Common myeloid progenitor, CD34-positive (primary cell): ENCODE results near the gene MYL3.

Experiments
- CTCF ChIA-PET: fragments of 350-600 bp; sonication (Branson Sonifier 250); formaldehyde crosslinking; loops from one replicate; lab custom pipeline; 2021; ENCODE audit warnings: antibody characterized with exemption; lab: Charles Lee
- POLR2A ChIA-PET: fragments of 350-600 bp; sonication (Branson Sonifier 250); formaldehyde crosslinking; loops from one replicate; lab custom pipeline; 2021; ENCODE audit warnings: antibody characterized with exemption; lab: Charles Lee
- DNase-seq, 3 donors: peaks; one replicate each; pipeline versions ENCODE4 v3.0.0 to v3.0.0-alpha.2; 2013
- H3K27ac ChIP-seq, 2 experiments: 1 replicate in 1 of 2; 2 replicates in 1 of 2; pipeline ENCODE4 v1.7.0; 2013; ENCODE audit warnings: inconsistent platforms in 2 of 2, low read length in 2 of 2, mild to moderate bottlenecking in 2 of 2, low read depth in 1 of 2, moderate library complexity in 1 of 2; ENCODE audit not compliant: severe bottlenecking in 2 of 2, insufficient read depth in 1 of 2, poor library complexity in 1 of 2
- H3K27me3 ChIP-seq, 5 experiments: replicated peaks in 2 of 5; 1 replicate in 3 of 5; 2 replicates in 2 of 5; pipeline versions ENCODE4 v1.6.1 to v1.7.0; 2013; ENCODE audit warnings: low read length in 4 of 5, mild to moderate bottlenecking in 2 of 5, moderate library complexity in 2 of 5, inconsistent platforms in 1 of 5; ENCODE audit not compliant: insufficient read depth in 5 of 5, control insufficient read depth in 4 of 5
- H3K36me3 ChIP-seq, 4 experiments: 1 replicate in 2 of 4; 2 replicates in 2 of 4; pipeline versions ENCODE4 v1.6.1 to v1.7.0; 2013; ENCODE audit warnings: low read length in 3 of 4, control low read depth in 1 of 4, mild to moderate bottlenecking in 1 of 4; ENCODE audit not compliant: control insufficient read depth in 4 of 4, insufficient read depth in 4 of 4
- H3K4me1 ChIP-seq, 4 experiments: 1 replicate in 3 of 4; 2 replicates in 1 of 4; pipeline versions ENCODE4 v1.6.1 to v1.7.1; 2013; ENCODE audit warnings: low read length in 3 of 4, mild to moderate bottlenecking in 3 of 4, control low read depth in 1 of 4, inconsistent platforms in 1 of 4, moderate library complexity in 1 of 4; ENCODE audit not compliant: control insufficient read depth in 4 of 4, insufficient read depth in 4 of 4; ENCODE audit errors: control extremely low read depth in 1 of 4
- H3K4me3 ChIP-seq, 7 experiments: 1 replicate in 4 of 7; 2 replicates in 3 of 7; pipeline versions ENCODE4 v1.5.1 to v1.7.0; 2013; ENCODE audit warnings: mild to moderate bottlenecking in 7 of 7, low read length in 6 of 7, moderate library complexity in 6 of 7, inconsistent platforms in 2 of 7, low read depth in 2 of 7, control low read depth in 1 of 7; ENCODE audit not compliant: insufficient read depth in 4 of 7, control insufficient read depth in 1 of 7; ENCODE audit errors: extremely low read depth in 1 of 7
- H3K9me3 ChIP-seq, 5 experiments: 1 replicate in 4 of 5; 2 replicates in 1 of 5; pipeline versions ENCODE4 v1.6.1 to v1.7.1; 2013; ENCODE audit warnings: low read length in 4 of 5, mild to moderate bottlenecking in 2 of 5, inconsistent platforms in 1 of 5, low read depth in 1 of 5, moderate library complexity in 1 of 5; ENCODE audit not compliant: control insufficient read depth in 4 of 5, insufficient read depth in 2 of 5; ENCODE audit errors: control extremely low read depth in 1 of 5
- WGBS: methylation state at CpG from one replicate; pipeline ENCODE4 v1.1.5; 2013; ENCODE audit not compliant: insufficient coverage; 5-methylcytosine and 5-hydroxymethylcytosine counted together

The MYL3 gene

DNA sequence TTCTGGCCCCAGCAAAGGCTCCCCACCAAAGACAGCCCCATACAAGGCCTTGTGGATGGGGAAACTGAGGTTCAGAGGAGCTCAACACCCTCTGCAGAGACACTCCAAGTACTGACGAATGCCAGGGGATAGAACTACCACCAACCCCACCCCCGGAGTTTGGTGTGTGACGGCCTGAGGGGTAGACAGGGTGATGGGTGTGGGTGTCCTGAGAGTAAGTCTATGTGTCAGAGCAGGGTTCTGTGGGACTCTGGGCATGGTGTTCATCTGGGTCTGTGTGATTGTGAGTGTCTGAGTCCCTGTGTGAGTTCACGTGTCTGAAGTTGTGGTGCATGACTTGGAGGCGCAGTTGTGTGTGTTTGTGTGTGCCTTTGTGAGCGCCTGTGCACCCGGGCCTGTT lies 21.7 kb upstream of the MYL3 start:
- Histone ChIP-seq H3K36me3 (no peaks in the 10 kb centered on the region), H3K27me3 (peaks cover 0 to 48% (median 16%) of the 10 kb centered on the region in 5 experiments), H3K4me1 (peaks cover 0 to 25% (median 20%) of the 10 kb centered on the region in 4 experiments), H3K9me3 (no peaks in the 10 kb centered on the region), H3K27ac (no peak overlapping the region), H3K4me3 (no peak overlapping the region)
- ChIA-PET POLR2A (no interaction called here), CTCF (interaction anchor here (1.1 to 4.7 kb wide), 3 partner anchors 10 to 35 kb away, joined by 3 to 29 read pairs (median 3); no protein-coding TSS in a partner anchor)
- WGBS = 100% methylated on average over 2 of the region's 7 CpGs
- no peak for DNase-seq

DNA sequence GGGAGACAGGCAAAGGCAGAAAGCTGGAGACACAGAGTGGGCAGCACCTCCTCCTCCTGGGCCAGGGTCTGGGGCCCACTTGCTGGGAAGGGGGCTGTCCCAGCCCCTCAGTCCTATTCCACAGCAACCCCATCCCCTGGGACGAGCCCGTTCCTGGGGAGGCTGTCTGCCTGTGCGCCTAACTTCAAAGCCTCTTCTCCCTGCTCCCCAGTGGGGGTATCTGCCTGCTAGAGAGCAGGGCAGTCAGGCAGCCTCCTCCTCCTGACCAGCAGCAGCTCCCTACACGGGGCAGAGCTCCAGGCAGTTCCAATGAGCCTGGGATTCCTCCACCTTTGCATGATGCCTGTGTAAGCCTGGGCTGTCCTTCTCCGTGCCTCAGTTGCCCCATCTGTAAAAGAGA lies 21.2 kb upstream of the MYL3 start:
- WGBS = 91% methylated on average over 5 of the region's 5 CpGs
- H3K27ac ChIP-seq = no peak overlapping the region
- H3K4me3 ChIP-seq = no peak overlapping the region
- H3K36me3 ChIP-seq = no peaks in the 10 kb centered on the region
- H3K4me1 ChIP-seq = peaks cover 0 to 20% (median 16%) of the 10 kb centered on the region in 4 experiments
- ChIA-PET CTCF (interaction anchor here (1.1 to 4.7 kb wide), 2 partner anchors 10 to 35 kb away, joined by 3 to 29 read pairs; no protein-coding TSS in a partner anchor), POLR2A (no interaction called here)
- peaks cover 0 to 48% (median 16%) of the 10 kb centered on the region in 5 experiments for H3K27me3 ChIP-seq
- no peak for DNase-seq
- no peaks in the 10 kb centered on the region for H3K9me3 ChIP-seq

DNA sequence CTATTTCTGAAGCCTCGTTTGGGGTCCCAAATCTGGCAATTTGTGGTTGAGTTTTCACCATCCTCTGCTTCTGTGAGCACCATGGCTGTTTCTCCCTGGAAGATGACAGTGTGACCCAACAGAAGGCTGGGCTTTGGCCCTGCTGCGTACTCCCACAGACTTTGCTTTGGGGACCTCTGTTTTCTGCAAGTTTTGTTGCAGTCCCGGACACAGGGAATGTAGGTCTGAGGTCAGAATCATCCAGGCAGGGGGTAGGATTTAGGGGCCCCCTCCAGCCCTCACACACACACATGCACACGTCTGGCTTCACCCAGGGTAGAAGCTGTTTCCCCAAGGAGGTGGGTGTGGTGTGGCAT lies 20.6 kb upstream of the MYL3 start:
- no peaks in the 10 kb centered on the region for H3K36me3 ChIP-seq
- peak overlapping the region in 2 of 7 experiments; percentile 15 to 52 for H3K4me3 ChIP-seq
- no peak for DNase-seq
- ChIA-PET POLR2A (no interaction called here), CTCF (interaction anchor here (1.1 to 4.7 kb wide), 2 partner anchors 11 to 34 kb away, joined by 3 to 29 read pairs; no protein-coding TSS in a partner anchor)
- no peak overlapping the region for H3K27ac ChIP-seq
- H3K4me1 ChIP-seq = peaks cover 0 to 20% (median 15%) of the 10 kb centered on the region in 4 experiments
- 67% methylated on average over 3 of the region's 4 CpGs for WGBS
- H3K27me3 ChIP-seq = peaks cover 0 to 48% (median 16%) of the 10 kb centered on the region in 5 experiments
- no peaks in the 10 kb centered on the region for H3K9me3 ChIP-seq

DNA sequence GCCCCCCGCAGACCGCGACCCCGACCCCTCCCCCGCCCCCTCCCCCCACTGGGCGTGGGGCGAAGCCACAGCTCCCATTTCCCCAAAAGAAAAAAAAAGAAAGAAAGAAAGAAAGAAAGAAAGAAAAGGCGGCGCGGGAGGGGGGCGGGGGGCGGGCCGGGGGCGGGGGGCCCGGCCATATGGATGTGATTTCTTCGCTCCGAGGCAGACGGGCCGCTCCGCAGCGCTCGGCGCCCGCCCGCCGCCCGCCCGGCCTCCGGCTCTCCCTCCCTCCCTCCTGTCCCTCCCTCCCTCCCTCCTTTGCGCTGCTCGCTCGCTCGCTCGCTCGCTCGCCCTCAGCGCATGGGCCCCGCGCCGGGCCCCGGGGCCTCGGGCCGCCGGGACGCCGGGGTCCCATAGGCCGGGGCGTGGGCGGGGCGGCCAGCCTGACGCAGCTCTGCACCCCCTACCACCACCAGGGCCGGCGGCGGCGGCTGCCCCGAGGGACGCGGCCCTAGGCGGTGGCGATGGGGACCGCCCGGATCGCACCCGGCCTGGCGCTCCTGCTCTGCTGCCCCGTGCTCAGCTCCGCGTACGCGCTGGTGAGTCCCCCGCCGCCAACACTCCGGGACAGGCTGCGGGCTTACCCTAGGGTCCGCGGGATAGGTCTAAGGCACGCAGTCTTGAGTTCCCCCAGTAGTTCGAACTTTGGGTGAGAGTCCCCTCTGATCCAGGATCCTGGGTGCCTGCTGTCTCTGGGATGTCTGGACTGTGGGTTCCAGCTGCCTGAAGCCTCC lies 20.0 kb upstream of the MYL3 start:
- no peaks in the 10 kb centered on the region for H3K36me3 ChIP-seq
- WGBS = 7% methylated on average over 42 of the region's 78 CpGs
- DNase-seq = peak in 2 of 3 donors; percentile 53 to 61
- H3K4me3 ChIP-seq = peak overlapping the region in 4 of 7 experiments; percentile 15 to 62 (median 48)
- peaks cover 0 to 20% (median 15%) of the 10 kb centered on the region in 4 experiments for H3K4me1 ChIP-seq
- ChIA-PET CTCF (interaction anchor here (1.0 to 4.7 kb wide), 2 partner anchors 11 to 17 kb away, joined by 3 to 29 read pairs; no protein-coding TSS in a partner anchor), POLR2A (no interaction called here)
- H3K27me3 ChIP-seq = peaks cover 0 to 48% (median 16%) of the 10 kb centered on the region in 5 experiments
- H3K27ac ChIP-seq = no peak overlapping the region
- no peaks in the 10 kb centered on the region for H3K9me3 ChIP-seq

DNA sequence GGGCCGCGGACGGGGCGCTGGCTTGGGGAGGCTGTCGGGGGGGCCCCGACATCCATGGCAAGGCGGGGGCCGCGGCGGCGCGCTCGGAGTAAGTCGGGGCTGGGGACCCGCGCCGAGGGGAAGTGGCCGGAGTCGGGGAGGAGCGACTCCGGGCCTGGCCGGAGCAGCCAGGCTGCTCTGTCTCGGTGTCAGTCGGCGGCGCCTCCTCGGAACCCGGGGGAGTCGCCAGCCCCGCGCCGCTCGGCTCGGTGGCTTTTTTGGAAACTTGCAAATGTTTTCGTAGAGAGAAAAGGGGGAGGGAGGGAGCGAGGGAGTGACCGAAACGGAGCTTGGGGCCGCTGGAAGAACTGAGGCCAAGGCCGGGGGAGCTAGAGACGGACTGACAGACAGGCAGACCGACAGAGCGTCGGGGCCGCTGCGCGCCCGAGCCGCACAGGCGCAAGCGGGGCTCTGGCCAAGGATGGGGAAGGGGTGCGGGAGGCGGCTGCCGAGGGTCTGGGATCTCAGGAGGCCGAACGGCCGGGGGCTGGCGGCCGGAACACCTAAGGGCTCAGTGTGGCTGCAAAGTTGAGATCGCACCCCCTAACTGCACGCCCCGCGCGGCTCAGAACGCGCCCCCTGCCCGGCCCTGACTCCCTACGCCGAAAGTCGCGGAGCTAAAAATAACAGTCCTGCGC lies 19.3 kb upstream of the MYL3 start:
- H3K4me1 ChIP-seq = peaks cover 0 to 20% (median 15%) of the 10 kb centered on the region in 4 experiments
- ChIA-PET POLR2A (no interaction called here), CTCF (interaction anchor here (1.0 to 4.7 kb wide), 2 partner anchors 12 to 16 kb away, joined by 3 to 29 read pairs; no protein-coding TSS in a partner anchor)

DNA sequence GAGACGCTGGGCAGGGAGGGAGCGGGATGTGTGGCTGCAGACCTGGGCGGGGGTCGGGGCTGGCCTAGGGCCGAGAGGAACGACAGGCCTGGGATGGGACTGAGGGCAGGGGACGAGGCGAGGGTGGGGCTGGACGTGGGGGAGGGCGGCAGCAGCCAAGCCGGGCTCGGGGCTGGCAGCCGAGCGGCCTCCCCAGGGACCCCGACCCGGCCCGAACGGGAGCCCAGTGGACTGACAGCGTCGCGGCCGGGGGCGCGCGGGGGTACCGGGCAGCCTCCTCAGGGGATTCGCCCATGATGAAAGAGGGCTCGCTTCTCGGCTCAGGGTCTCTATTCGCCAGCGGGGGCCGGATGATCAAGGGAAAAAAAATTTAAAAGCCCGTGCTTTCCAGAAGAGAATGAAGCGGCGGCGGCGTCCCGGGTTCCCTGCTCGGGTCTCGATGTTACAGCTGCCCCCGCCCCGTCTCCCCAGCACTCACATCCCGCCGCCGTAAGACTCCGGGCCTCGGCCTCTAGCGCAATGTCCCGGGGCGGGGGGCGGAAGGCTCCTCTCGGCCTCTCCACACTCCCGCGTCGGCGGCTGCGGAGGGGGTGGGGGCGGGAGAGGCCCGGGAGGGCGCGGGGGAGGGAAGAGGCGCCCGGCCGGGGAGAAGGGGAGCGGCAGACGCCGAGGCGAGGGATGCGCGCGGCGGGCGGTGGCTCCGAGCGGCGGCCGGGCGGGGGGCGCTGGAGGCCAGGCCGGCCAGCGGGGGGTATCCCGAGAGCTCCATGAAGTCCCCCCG lies 18.5 kb upstream of the MYL3 start:
- 3% methylated on average over 58 of the region's 83 CpGs for WGBS
- peak overlapping the region in 4 of 7 experiments; percentile 40 to 66 (median 62) for H3K4me3 ChIP-seq
- ChIA-PET CTCF (interaction anchor here (0.9 to 2.0 kb wide), 3 partner anchors 11 to 28 kb away, joined by 5 to 6 read pairs (median 6); no protein-coding TSS in a partner anchor), POLR2A (interaction anchor here (0.6 kb wide), 1 partner anchor 186 kb away, joined by 3 read pairs; no protein-coding TSS in a partner anchor)
- peaks cover 0 to 48% (median 16%) of the 10 kb centered on the region in 5 experiments for H3K27me3 ChIP-seq
- no peaks in the 10 kb centered on the region for H3K36me3 ChIP-seq
- DNase-seq = peak in 2 of 3 donors; percentile 23 to 41
- no peak overlapping the region for H3K27ac ChIP-seq
- peaks cover 0 to 20% (median 15%) of the 10 kb centered on the region in 4 experiments for H3K4me1 ChIP-seq
- no peaks in the 10 kb centered on the region for H3K9me3 ChIP-seq

More for the DNA sequence above, 19.3 kb upstream of the MYL3 start:
- Histone ChIP-seq H3K36me3 (no peaks in the 10 kb centered on the region), H3K9me3 (no peaks in the 10 kb centered on the region), H3K27me3 (peaks cover 0 to 48% (median 16%) of the 10 kb centered on the region in 5 experiments), H3K27ac (no peak overlapping the region), H3K4me3 (peak overlapping the region; percentile 23 to 66 (median 47))
- under 1% methylated on average over 46 of the region's 72 CpGs for WGBS
- peak in 2 of 3 donors; percentile 25 to 36 for DNase-seq
